HCT116 (cell line): ENCODE measurements around the gene KIF26B.

Experiments used
- CBX3 ChIP-seq: IDR thresholded peaks from 2 replicates; pipeline ENCODE4 v1.6.1; 2012; ENCODE audit warnings: low read depth
- CTCF ChIP-seq, 3 experiments: fragments of 200-600 bp in 1 of 3; sonication (generic) in 1 of 3; IDR thresholded peaks in 2 of 3; conservative IDR thresholded peaks in 1 of 3; 2 replicates each; pipeline ENCODE4 v1.5.1; 2012 to 2017; ENCODE audit warnings: low read depth in 2 of 3, low read length in 2 of 3, antibody characterized with exemption in 1 of 3, borderline replicate concordance in 1 of 3, control low read depth in 1 of 3, mild to moderate bottlenecking in 1 of 3, mixed read lengths in 1 of 3, mixed run types in 1 of 3, moderate library complexity in 1 of 3; ENCODE audit not compliant: insufficient read depth in 1 of 3
- EZH2 ChIP-seq: fragments of 200-600 bp; sonication (generic); IDR thresholded peaks from 2 replicates; pipeline ENCODE4 v1.6.1; 2017; ENCODE audit warnings: antibody characterized with exemption, mixed run types
- EZH2phosphoT487 ChIP-seq: fragments of 200-600 bp; IDR thresholded peaks from 2 replicates; pipeline ENCODE4 v1.6.1; 2018; ENCODE audit warnings: antibody characterized with exemption, borderline replicate concordance
- MAX ChIP-seq: IDR thresholded peaks from 2 replicates; pipeline ENCODE4 v1.6.1; 2012
- POLR2A ChIP-seq: IDR thresholded peaks from 2 replicates; pipeline ENCODE4 v1.7.0; 2011; ENCODE audit warnings: borderline replicate concordance; ENCODE audit not compliant: insufficient read depth, insufficient read length; ENCODE audit errors: extremely low read depth
- POLR2AphosphoS5 ChIP-seq: IDR thresholded peaks from 2 replicates; pipeline ENCODE4 v1.6.1; 2011; ENCODE audit warnings: mild to moderate bottlenecking, low read depth, low read length, moderate library complexity
- RAD21 ChIP-seq: IDR thresholded peaks from 2 replicates; pipeline ENCODE4 v1.6.1; 2012; ENCODE audit warnings: low read depth, mild to moderate bottlenecking
- SIN3A ChIP-seq: IDR thresholded peaks from 2 replicates; pipeline ENCODE4 v1.6.1; 2012; ENCODE audit warnings: low read depth
- SP1 ChIP-seq: IDR thresholded peaks from 2 replicates; pipeline ENCODE4 v1.6.1; 2012; ENCODE audit warnings: low read depth
- TCF7L2 ChIP-seq: IDR thresholded peaks from 2 replicates; pipeline ENCODE4 v1.7.0; 2011; ENCODE audit warnings: borderline replicate concordance, inconsistent platforms; ENCODE audit not compliant: insufficient read depth, insufficient read length; ENCODE audit errors: extremely low read depth
- YY1 ChIP-seq: IDR thresholded peaks from 2 replicates; pipeline ENCODE4 v1.6.1; 2011; ENCODE audit warnings: low read length, low read depth, moderate library complexity, mild to moderate bottlenecking; ENCODE audit not compliant: insufficient replicate concordance; ENCODE audit errors: extremely low read depth
- ZNF274 ChIP-seq: fragments of 200-500 bp; sonication (Bioruptor generic); IDR thresholded peaks from 2 replicates; pipeline ENCODE4 v1.6.1; 2014; ENCODE audit warnings: mild to moderate bottlenecking, low read depth, low read length, inconsistent platforms
- TF ChIP-seq, protein P1 (sequence below): IDR thresholded peaks from 2 replicates; pipeline ENCODE4 v1.6.1; 2012

GRCh38 chr1:245313576-245313975 is 158.8 kb downstream of the KIF26B start:
- TF ChIP-seq, protein P1, sequence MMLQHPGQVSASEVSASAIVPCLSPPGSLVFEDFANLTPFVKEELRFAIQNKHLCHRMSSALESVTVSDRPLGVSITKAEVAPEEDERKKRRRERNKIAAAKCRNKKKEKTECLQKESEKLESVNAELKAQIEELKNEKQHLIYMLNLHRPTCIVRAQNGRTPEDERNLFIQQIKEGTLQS: no peak
- TF ChIP-seq CTCF (IDR thresholded peaks at IDR 0.05 in 2 of 3, conservative IDR thresholded peaks at IDR 0.05 in 1 of 3; ENCODE audit: borderline replicate concordance in 1 of 3, insufficient read depth in 1 of 3, low read depth in 2 of 3, low read length in 2 of 3) (no peak), ZNF274 (no peak), EZH2phosphoT487 (no peak), EZH2 (no peak), MAX (no peak), POLR2AphosphoS5 (no peak), RAD21 (no peak), YY1 (no peak), POLR2A (no peak), CBX3 (no peak), SP1 (no peak), TCF7L2 (no peak), SIN3A (no peak)
